Fibroblast of lung (primary cell): ENCODE measurements around the gene MFSD12. TPM values are rescaled to one million over a fixed set of nuclear protein-coding genes. Genes with fewer than 3 reads are reported as not detected.

Experiments
- DNase-seq, 2 donors: peaks; one replicate each; pipeline versions ENCODE4 v3.0.0 to v3.0.0-alpha.2; 2010; ENCODE audit warnings: low read depth in 2 of 2
- H2AFZ ChIP-seq: 2 replicates; pipeline ENCODE4 v1.5.1; 2012; ENCODE audit warnings: low read length, control low read depth, inconsistent platforms
- H3K27ac ChIP-seq: 2 replicates; pipeline ENCODE4 v1.5.1; 2011; ENCODE audit warnings: low read length, control low read depth; ENCODE audit not compliant: insufficient read depth
- H3K27me3 ChIP-seq: 2 replicates; pipeline ENCODE4 v1.5.1; 2011; ENCODE audit warnings: mild to moderate bottlenecking, low read length; ENCODE audit not compliant: control insufficient read depth, insufficient read depth
- H3K36me3 ChIP-seq: 2 replicates; pipeline ENCODE4 v1.5.1; 2011; ENCODE audit warnings: low read length; ENCODE audit not compliant: control insufficient read depth, insufficient read depth
- H3K4me1 ChIP-seq: 2 replicates; pipeline ENCODE4 v1.5.1; 2011; ENCODE audit warnings: low read length; ENCODE audit not compliant: control insufficient read depth, insufficient read depth; ENCODE audit errors: extremely low read depth
- H3K4me2 ChIP-seq: 2 replicates; pipeline ENCODE4 v1.5.1; 2011; ENCODE audit warnings: low read length, control low read depth; ENCODE audit not compliant: insufficient read depth; ENCODE audit errors: extremely low read depth
- H3K4me3 ChIP-seq, 4 experiments: fragments of 200-600 bp in 1 of 4; sonication (generic) in 1 of 4; replicated peaks in 1 of 4; 2 replicates each; pipeline ENCODE4 v1.5.1; 2011 to 2016; ENCODE audit warnings: low read length in 4 of 4, low read depth in 3 of 4, mild to moderate bottlenecking in 3 of 4, control low read depth in 2 of 4, inconsistent platforms in 1 of 4, mixed read lengths in 1 of 4; ENCODE audit not compliant: insufficient read depth in 1 of 4; ENCODE audit errors: control extremely low read depth in 1 of 4
- H3K79me2 ChIP-seq: 2 replicates; pipeline ENCODE4 v1.5.1; 2012; ENCODE audit warnings: mild to moderate bottlenecking, low read length, inconsistent platforms; ENCODE audit not compliant: control insufficient read depth, insufficient read depth
- H3K9ac ChIP-seq: 2 replicates; pipeline ENCODE4 v1.5.1; 2011; ENCODE audit warnings: mild to moderate bottlenecking, low read length, control low read depth; ENCODE audit not compliant: insufficient read depth
- H3K9me3 ChIP-seq: 2 replicates; pipeline ENCODE4 v1.5.1; 2012; ENCODE audit warnings: low read depth, low read length; ENCODE audit not compliant: control insufficient read depth, insufficient read depth
- H4K20me1 ChIP-seq: 2 replicates; pipeline ENCODE4 v1.5.1; 2011; ENCODE audit warnings: low read length; ENCODE audit not compliant: control insufficient read depth, insufficient read depth; ENCODE audit errors: extremely low read depth
- CTCF ChIP-seq, 2 donors: IDR thresholded peaks in 1 of 2; conservative IDR thresholded peaks in 1 of 2; 1 replicate in 1 of 2; 2 replicates in 1 of 2; pipeline ENCODE4 v1.5.1; 2011 to 2012; ENCODE audit warnings: low read length in 2 of 2, control low read depth in 1 of 2, inconsistent platforms in 1 of 2, low read depth in 1 of 2, mild to moderate bottlenecking in 1 of 2
- EZH2 ChIP-seq: IDR thresholded peaks from 2 replicates; pipeline ENCODE4 v1.5.1; 2012; ENCODE audit warnings: low read length, control low read depth, mild to moderate bottlenecking; ENCODE audit errors: missing control alignments
- polyA plus RNA-seq, 2 donors: library from polyadenylated mRNA; depleted of rRNA in 1 of 2; stranded (reverse) in 1 of 2; unstranded in 1 of 2; fragments of >200 nt; gene quantifications; 2 replicates each; pipeline ENCODE4 v1.2.1, GENCODE V29; 2011 to 2012; ENCODE audit warnings: missing spikeins in 1 of 2
- total RNA-seq: library from RNA; depleted of rRNA; stranded (reverse); fragments of >200 nt; gene quantifications from 2 replicates; pipeline ENCODE4 v1.2.1, GENCODE V29; 2014

The MFSD12 gene
- total and polyA plus RNA-seq, 2 donors (not counting 1 experiment from before 2014, with no cell fraction given): 20.6 to 79.9 TPM

- H3K79me2 ChIP-seq: no peaks in the 10 kb centered on the region
- H3K4me1 ChIP-seq: no peaks in the 10 kb centered on the region
- no peak overlapping the region for H3K4me2 ChIP-seq
- no peaks in the 10 kb centered on the region for H4K20me1 ChIP-seq
- no peak for DNase-seq
- no peak overlapping the region for H3K4me3 ChIP-seq
- no peak overlapping the region for H3K9ac ChIP-seq
- H3K27me3 ChIP-seq: peaks cover 10% of the 10 kb centered on the region
- H3K36me3 ChIP-seq: no peaks in the 10 kb centered on the region
- no peak overlapping the region for H3K27ac ChIP-seq
- TF ChIP-seq EZH2: no peak
- no peak for TF ChIP-seq CTCF (conservative IDR thresholded peaks at IDR 0.05 in 1 of 2, IDR thresholded peaks at IDR 0.05 in 1 of 2; ENCODE audit: low read depth in 1 of 2, low read length in 2 of 2)
- H3K9me3 ChIP-seq: no peaks in the 10 kb centered on the region
- H2AFZ ChIP-seq: no peak overlapping the region
These were observed 32.1 kb upstream of the MFSD12 start for GRCh38 chr19:3589439-3589838.

GRCh38 chr19:3586707-3587346 lies 29.4 kb upstream of the MFSD12 start:
- no peak for DNase-seq
- TF ChIP-seq CTCF (conservative IDR thresholded peaks at IDR 0.05 in 1 of 2, IDR thresholded peaks at IDR 0.05 in 1 of 2; ENCODE audit: low read depth in 1 of 2, low read length in 2 of 2) (no peak), EZH2 (no peak)

GRCh38 chr19:3586127-3586626 lies 28.8 kb upstream of the MFSD12 start:
- no peaks in the 10 kb centered on the region for H3K36me3 ChIP-seq
- H3K27ac ChIP-seq: no peak overlapping the region
- no peak overlapping the region for H2AFZ ChIP-seq
- no peaks in the 10 kb centered on the region for H3K4me1 ChIP-seq
- H3K9ac ChIP-seq: no peak overlapping the region
- no peak overlapping the region for H3K4me2 ChIP-seq
- no peak for DNase-seq
- H3K79me2 ChIP-seq: no peaks in the 10 kb centered on the region
- H3K4me3 ChIP-seq: no peak overlapping the region
- TF ChIP-seq CTCF (conservative IDR thresholded peaks at IDR 0.05 in 1 of 2, IDR thresholded peaks at IDR 0.05 in 1 of 2; ENCODE audit: low read depth in 1 of 2, low read length in 2 of 2) (peak; percentile 29 to 52), EZH2 (no peak)
- peaks cover 10% of the 10 kb centered on the region for H3K27me3 ChIP-seq
- H4K20me1 ChIP-seq: no peaks in the 10 kb centered on the region
- no peaks in the 10 kb centered on the region for H3K9me3 ChIP-seq

More at GRCh38 chr19:3586707-3587346, 29.4 kb upstream of the MFSD12 start:
- Histone ChIP-seq H4K20me1 (no peaks in the 10 kb centered on the region), H3K4me1 (no peaks in the 10 kb centered on the region), H3K4me2 (no peak overlapping the region), H3K4me3 (no peak overlapping the region), H3K79me2 (no peaks in the 10 kb centered on the region), H3K27me3 (peaks cover 10% of the 10 kb centered on the region), H3K27ac (no peak overlapping the region), H3K36me3 (no peaks in the 10 kb centered on the region), H3K9me3 (no peaks in the 10 kb centered on the region), H3K9ac (no peak overlapping the region), H2AFZ (no peak overlapping the region)
